Mesodermal cell (in vitro differentiated cells): ENCODE measurements around the gene DBX1. TPM values are rescaled to one million over a fixed set of nuclear protein-coding genes. Genes with fewer than 3 reads are reported as not detected.
"Not testable (repeated sequence)": the region's sequence is repeated elsewhere in the genome, so short reads cannot be mapped to it uniquely, and the experiment has no call there.

ENCODE experiments used
- H3K27ac ChIP-seq: 2 replicates; pipeline ENCODE4 v1.7.0; 2013; ENCODE audit warnings: mild to moderate bottlenecking, low read depth, low read length, moderate library complexity; ENCODE audit not compliant: severe bottlenecking
- H3K36me3 ChIP-seq: 2 replicates; pipeline ENCODE4 v1.7.1; 2013; ENCODE audit warnings: mild to moderate bottlenecking, low read length, moderate library complexity; ENCODE audit not compliant: control insufficient read depth, insufficient read depth
- H3K4me1 ChIP-seq: one replicate; pipeline ENCODE4 v1.7.1; 2013; ENCODE audit warnings: mild to moderate bottlenecking, low read length; ENCODE audit not compliant: insufficient read depth, control insufficient read depth, poor library complexity, severe bottlenecking
- H3K4me3 ChIP-seq: 2 replicates; pipeline ENCODE4 v1.7.0; 2013; ENCODE audit warnings: low read length, control low read depth, mild to moderate bottlenecking; ENCODE audit not compliant: insufficient read depth, poor library complexity, severe bottlenecking; ENCODE audit errors: extremely low read depth
- H3K9me3 ChIP-seq: 2 replicates; pipeline ENCODE4 v1.7.1; 2013; ENCODE audit warnings: mild to moderate bottlenecking, low read length, moderate library complexity; ENCODE audit not compliant: control insufficient read depth
- WGBS, 2 experiments: methylation state at CpG; one replicate each; pipeline ENCODE4 v1.1.5; 2013; ENCODE audit warnings: missing lambda C conversion rate in 2 of 2; ENCODE audit not compliant: insufficient coverage in 2 of 2; 5-methylcytosine and 5-hydroxymethylcytosine counted together
- polyA plus RNA-seq, 2 experiments: library from polyadenylated mRNA; stranded (reverse); fragments of 50-300 nt; gene quantifications; one replicate each; pipeline ENCODE4 v1.2.3, GENCODE V29; 2013

The DBX1 gene
- not detected for polyA plus RNA-seq (2013, experiment 1 of 2)
- polyA plus RNA-seq (2013, experiment 2 of 2), result not detected

- WGBS, 2 experiments, result 1 to 3% methylated on average over 17 to 25 of the region's 30 CpGs
- Histone ChIP-seq H3K27ac (no peak within 1 kb of the TSS), H3K4me1 (peaks cover 21% of the 10 kb centered on the region), H3K4me3 (no peak within 1 kb of the TSS), H3K9me3 (no peaks in the 10 kb centered on the region), H3K36me3 (no peaks in the 10 kb centered on the region)
These were observed at the start of gene DBX1 for GRCh38 chr11:20160425-20161229. DBX1 (minus strand) TSS chr11:20160475; CDS start chr11:20160324, 151 bp downstream.

GRCh38 chr11:20208622-20209111, 48.4 kb upstream of the DBX1 start:
- H3K9me3 ChIP-seq, result no peaks in the 10 kb centered on the region
- no peak overlapping the region for H3K27ac ChIP-seq
- no peak overlapping the region for H3K4me3 ChIP-seq
- H3K36me3 ChIP-seq, result no peaks in the 10 kb centered on the region
- no peaks in the 10 kb centered on the region for H3K4me1 ChIP-seq
- 18 to 22% methylated on average over 13 to 16 of the region's 16 CpGs for WGBS, 2 experiments

GRCh38 chr11:20207781-20208621, 47.7 kb upstream of the DBX1 start:
- Histone ChIP-seq H3K27ac (no peak overlapping the region), H3K36me3 (no peaks in the 10 kb centered on the region), H3K4me1 (no peaks in the 10 kb centered on the region), H3K9me3 (no peaks in the 10 kb centered on the region), H3K4me3 (no peak overlapping the region)
- 13 to 20% methylated on average over 31 to 32 of the region's 33 CpGs for WGBS, 2 experiments

- Histone ChIP-seq H3K4me3 (no peak overlapping the region), H3K36me3 (no peaks in the 10 kb centered on the region), H3K27ac (no peak overlapping the region), H3K9me3 (no peaks in the 10 kb centered on the region), H3K4me1 (no peaks in the 10 kb centered on the region)
These were observed 45.5 kb upstream of the DBX1 start for GRCh38 chr11:20205807-20206206.

GRCh38 chr11:20204681-20205080, 44.4 kb upstream of the DBX1 start:
- no peak overlapping the region for H3K4me3 ChIP-seq
- no peaks in the 10 kb centered on the region for H3K4me1 ChIP-seq
- H3K36me3 ChIP-seq, result no peaks in the 10 kb centered on the region
- H3K9me3 ChIP-seq, result no peaks in the 10 kb centered on the region
- no peak overlapping the region for H3K27ac ChIP-seq

- H3K4me3 ChIP-seq, result no peak overlapping the region
- no peaks in the 10 kb centered on the region for H3K9me3 ChIP-seq
- no peaks in the 10 kb centered on the region for H3K4me1 ChIP-seq
- no peaks in the 10 kb centered on the region for H3K36me3 ChIP-seq
- no peak overlapping the region for H3K27ac ChIP-seq
These were observed 43.6 kb upstream of the DBX1 start for GRCh38 chr11:20203831-20204230.

- no peaks in the 10 kb centered on the region for H3K9me3 ChIP-seq
- WGBS, 2 experiments, result 100% methylated on average over 1 of the region's 2 CpGs
- no peak overlapping the region for H3K4me3 ChIP-seq
- H3K36me3 ChIP-seq, result no peaks in the 10 kb centered on the region
- no peaks in the 10 kb centered on the region for H3K4me1 ChIP-seq
- H3K27ac ChIP-seq, result no peak overlapping the region
These were observed 41.0 kb upstream of the DBX1 start for GRCh38 chr11:20201231-20201630.

- not testable (repeated sequence) for H3K4me1 ChIP-seq, H3K4me3 ChIP-seq, H3K9me3 ChIP-seq, H3K36me3 ChIP-seq, H3K27ac ChIP-seq
- 48 to 65% methylated on average over 2 of the region's 5 CpGs for WGBS, 2 experiments
These were observed 40.2 kb upstream of the DBX1 start for GRCh38 chr11:20200331-20200955.

GRCh38 chr11:20197881-20198280, 37.6 kb upstream of the DBX1 start:
- Histone ChIP-seq H3K36me3 (no peaks in the 10 kb centered on the region), H3K4me3 (no peak overlapping the region), H3K4me1 (no peaks in the 10 kb centered on the region), H3K27ac (no peak overlapping the region), H3K9me3 (no peaks in the 10 kb centered on the region)
- WGBS, 2 experiments, result 38 to 57% methylated on average over 1 to 2 of the region's 2 CpGs

GRCh38 chr11:20194470-20194869, 34.2 kb upstream of the DBX1 start:
- no CpG with 5 or more reads among the region's 2 CpGs for WGBS, 2 experiments
- Histone ChIP-seq H3K27ac (no peak overlapping the region), H3K4me3 (no peak overlapping the region), H3K36me3 (no peaks in the 10 kb centered on the region), H3K9me3 (no peaks in the 10 kb centered on the region), H3K4me1 (peaks cover 6% of the 10 kb centered on the region)
